Tibial nerve (tissue), 4 donors: Measurements from ENCODE around the gene CD247. TPM values are rescaled to one million over a fixed set of nuclear protein-coding genes. Genes with fewer than 3 reads are reported as not detected.

Experiments
- DNase-seq, 2 donors: peaks; one replicate each; pipeline ENCODE4 v3.0.0-alpha.2; 2019; ENCODE audit warnings: low spot score in 2 of 2
- H3K27ac ChIP-seq, 4 donors: fragments of 200-600 bp; sonication (generic) in 3 of 4; one replicate each; pipeline ENCODE4 v1.5.1; 2017 to 2019; ENCODE audit warnings: mild to moderate bottlenecking in 1 of 4
- H3K27me3 ChIP-seq, 2 donors: fragments of 200-600 bp; sonication (generic) in 1 of 2; one replicate each; pipeline versions ENCODE4 v1.5.1 to v1.6.0; 2017 to 2019
- H3K36me3 ChIP-seq, 3 donors: fragments of 200-600 bp; sonication (generic); one replicate each; pipeline ENCODE4 v1.5.1; 2018 to 2019
- H3K4me1 ChIP-seq, 4 donors: fragments of 200-600 bp; sonication (generic) in 3 of 4; one replicate each; pipeline ENCODE4 v1.5.1; 2017 to 2019
- H3K4me3 ChIP-seq, 4 donors: fragments of 200-600 bp; sonication (generic) in 3 of 4; one replicate each; pipeline ENCODE4 v1.5.1; 2017 to 2019; ENCODE audit warnings: mild to moderate bottlenecking in 1 of 4, moderate library complexity in 1 of 4
- H3K9me3 ChIP-seq, 4 donors: fragments of 200-600 bp; sonication (generic) in 3 of 4; one replicate each; pipeline ENCODE4 v1.5.1; 2017 to 2019
- EP300 ChIP-seq, 2 donors: sonication (generic); formaldehyde crosslinking; IDR thresholded peaks; one replicate each; pipeline ENCODE4 v1.6.1; 2017; ENCODE audit warnings: antibody characterized with exemption in 2 of 2, mild to moderate bottlenecking in 1 of 2
- POLR2A ChIP-seq, 2 donors: fragments of 450-650 bp; IDR thresholded peaks; one replicate each; pipeline ENCODE4 v1.6.1; 2017; ENCODE audit warnings: antibody characterized with exemption in 2 of 2, mild to moderate bottlenecking in 2 of 2, moderate library complexity in 2 of 2
- WGBS, 2 donors: methylation state at CpG; one replicate each; pipeline ENCODE4 v1.1.5; 2018; 5-methylcytosine and 5-hydroxymethylcytosine counted together
- total RNA-seq, 4 donors: library from RNA; depleted of rRNA; stranded (reverse); fragments of >200 nt; gene quantifications; one replicate each; pipeline ENCODE4 v1.1.0, GENCODE V29; 2016
- TF ChIP-seq, protein P1 (sequence below), 5 experiments: fragments of 200-600 bp in 3 of 5; fragments of 450-650 bp in 2 of 5; sonication (generic) in 3 of 5; IDR thresholded peaks; one replicate each; pipeline ENCODE4 v1.5.1; 2016 to 2019; ENCODE audit warnings: antibody characterized with exemption in 5 of 5, mild to moderate bottlenecking in 3 of 5, moderate library complexity in 2 of 5

CD247 gene
- total RNA-seq, 4 donors from 2014 or later = 1.2 to 1.5 (median 1.4) TPM; not detected in 1

DNA sequence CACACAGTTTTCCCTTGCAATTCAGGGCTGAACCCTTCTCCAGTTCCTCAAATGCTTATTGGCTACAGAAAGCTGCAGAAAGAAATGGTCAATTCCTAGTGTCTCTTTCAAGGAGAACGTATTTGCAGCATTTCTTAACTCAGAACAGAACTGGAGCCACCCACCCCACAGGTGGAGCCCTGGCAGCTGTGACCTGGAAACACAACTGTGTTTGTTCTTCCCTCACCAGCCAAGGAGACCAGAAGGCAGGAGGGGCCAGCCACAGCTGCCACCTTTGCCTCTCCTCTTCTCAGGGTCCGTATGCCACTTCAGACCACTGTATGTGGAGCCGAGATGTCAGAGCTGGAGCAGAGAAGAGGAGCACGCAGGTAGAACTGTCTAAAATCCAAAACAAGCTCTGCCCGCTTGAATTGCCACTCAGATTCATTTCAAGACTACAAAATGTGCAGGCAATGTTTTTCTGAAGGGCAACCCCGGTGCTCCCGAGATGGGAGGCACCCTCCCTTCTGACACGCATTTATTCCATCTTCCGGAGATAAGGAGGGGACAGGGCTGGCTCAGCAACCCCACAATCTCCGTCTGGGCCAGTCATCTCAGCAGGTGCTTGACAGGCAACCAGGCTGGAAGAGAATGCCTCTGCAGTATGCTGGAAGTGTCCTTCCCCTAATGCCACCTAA, 16.7 kb downstream of the CD247 start:
- H3K27ac ChIP-seq = no peak overlapping the region
- TF ChIP-seq, protein P1, sequence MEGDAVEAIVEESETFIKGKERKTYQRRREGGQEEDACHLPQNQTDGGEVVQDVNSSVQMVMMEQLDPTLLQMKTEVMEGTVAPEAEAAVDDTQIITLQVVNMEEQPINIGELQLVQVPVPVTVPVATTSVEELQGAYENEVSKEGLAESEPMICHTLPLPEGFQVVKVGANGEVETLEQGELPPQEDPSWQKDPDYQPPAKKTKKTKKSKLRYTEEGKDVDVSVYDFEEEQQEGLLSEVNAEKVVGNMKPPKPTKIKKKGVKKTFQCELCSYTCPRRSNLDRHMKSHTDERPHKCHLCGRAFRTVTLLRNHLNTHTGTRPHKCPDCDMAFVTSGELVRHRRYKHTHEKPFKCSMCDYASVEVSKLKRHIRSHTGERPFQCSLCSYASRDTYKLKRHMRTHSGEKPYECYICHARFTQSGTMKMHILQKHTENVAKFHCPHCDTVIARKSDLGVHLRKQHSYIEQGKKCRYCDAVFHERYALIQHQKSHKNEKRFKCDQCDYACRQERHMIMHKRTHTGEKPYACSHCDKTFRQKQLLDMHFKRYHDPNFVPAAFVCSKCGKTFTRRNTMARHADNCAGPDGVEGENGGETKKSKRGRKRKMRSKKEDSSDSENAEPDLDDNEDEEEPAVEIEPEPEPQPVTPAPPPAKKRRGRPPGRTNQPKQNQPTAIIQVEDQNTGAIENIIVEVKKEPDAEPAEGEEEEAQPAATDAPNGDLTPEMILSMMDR (IDR thresholded peaks at IDR 0.05) = no peak
- TF ChIP-seq EP300 (IDR thresholded peaks at IDR 0.05) = no peak
- no peak for TF ChIP-seq POLR2A (IDR thresholded peaks at IDR 0.05)
- H3K4me3 ChIP-seq = no peak overlapping the region
- no peaks in the 10 kb centered on the region for H3K27me3 ChIP-seq
- H3K9me3 ChIP-seq = no peaks in the 10 kb centered on the region
- no peak for DNase-seq
- no peaks in the 10 kb centered on the region for H3K36me3 ChIP-seq
- H3K4me1 ChIP-seq = peaks cover 0 to 2% (median 0%) of the 10 kb centered on the region in 4 donors
- 64 to 71% methylated on average over 10 of the region's 10 CpGs for WGBS, 2 donors

DNA sequence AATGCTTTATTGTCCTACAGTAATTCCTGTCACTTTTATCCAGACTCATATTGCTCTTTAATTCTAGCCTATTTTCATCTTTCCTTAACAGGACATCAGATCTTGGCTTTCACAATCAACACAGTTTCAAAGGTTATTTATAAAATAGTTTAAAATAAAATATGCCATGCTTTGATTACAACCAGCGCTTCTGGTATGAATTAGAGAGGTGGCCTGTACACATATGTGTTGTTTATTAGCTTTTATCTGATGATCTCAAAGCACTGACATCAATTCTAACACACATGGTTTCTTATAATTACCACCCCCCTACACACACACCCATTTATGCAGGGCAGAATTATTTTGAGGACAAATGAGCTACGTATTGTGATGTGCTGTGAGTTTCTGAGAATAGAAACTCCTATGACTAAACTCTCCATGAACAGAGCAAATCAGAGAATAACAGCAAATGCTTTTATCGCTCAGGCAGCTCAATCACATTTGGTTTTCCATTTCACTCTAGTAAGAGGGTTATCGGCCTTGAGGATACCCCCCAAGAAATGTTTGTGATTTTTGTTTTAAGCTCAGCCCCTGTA, 18.0 kb downstream of the CD247 start:
- WGBS, 2 donors = 74 to 79% methylated on average over 4 of the region's 4 CpGs
- Histone ChIP-seq H3K4me1 (peaks cover 0 to 2% (median 0%) of the 10 kb centered on the region in 4 donors), H3K36me3 (no peaks in the 10 kb centered on the region), H3K9me3 (no peaks in the 10 kb centered on the region), H3K27me3 (no peaks in the 10 kb centered on the region), H3K4me3 (no peak overlapping the region), H3K27ac (no peak overlapping the region)
- DNase-seq = no peak
- TF ChIP-seq, protein P1 (IDR thresholded peaks at IDR 0.05) = no peak
- TF ChIP-seq POLR2A (IDR thresholded peaks at IDR 0.05) (no peak), EP300 (IDR thresholded peaks at IDR 0.05) (no peak)

DNA sequence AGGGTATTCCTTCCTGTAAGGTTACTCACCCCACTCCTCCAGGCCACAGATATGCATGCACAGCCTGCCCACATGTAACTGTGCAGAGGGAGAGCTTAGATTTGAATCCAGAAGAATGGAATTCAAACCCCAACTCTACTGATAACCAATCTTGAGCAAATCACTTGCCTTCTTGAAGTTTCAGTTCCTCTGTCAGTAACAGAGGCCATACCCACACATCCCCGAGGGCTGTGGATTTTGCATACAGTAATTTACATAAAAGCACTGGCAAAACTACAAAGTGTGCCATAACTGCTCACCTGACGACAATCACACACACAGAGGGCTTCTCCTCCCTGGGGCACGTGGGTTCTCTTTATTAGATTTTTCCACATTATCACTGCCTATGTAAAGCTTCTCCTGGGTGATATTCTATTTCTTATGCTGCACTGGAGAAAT, 18.6 kb downstream of the CD247 start:
- no peak for DNase-seq
- Histone ChIP-seq H3K4me3 (no peak overlapping the region), H3K36me3 (no peaks in the 10 kb centered on the region), H3K27ac (no peak overlapping the region), H3K27me3 (no peaks in the 10 kb centered on the region), H3K4me1 (peaks cover 0 to 2% (median 0%) of the 10 kb centered on the region in 4 donors), H3K9me3 (no peaks in the 10 kb centered on the region)
- WGBS, 2 donors = 71 to 83% methylated on average over 3 of the region's 3 CpGs
- no peak for TF ChIP-seq EP300 (IDR thresholded peaks at IDR 0.05)
- no peak for TF ChIP-seq POLR2A (IDR thresholded peaks at IDR 0.05)
- TF ChIP-seq, protein P1 (IDR thresholded peaks at IDR 0.05) = no peak

DNA sequence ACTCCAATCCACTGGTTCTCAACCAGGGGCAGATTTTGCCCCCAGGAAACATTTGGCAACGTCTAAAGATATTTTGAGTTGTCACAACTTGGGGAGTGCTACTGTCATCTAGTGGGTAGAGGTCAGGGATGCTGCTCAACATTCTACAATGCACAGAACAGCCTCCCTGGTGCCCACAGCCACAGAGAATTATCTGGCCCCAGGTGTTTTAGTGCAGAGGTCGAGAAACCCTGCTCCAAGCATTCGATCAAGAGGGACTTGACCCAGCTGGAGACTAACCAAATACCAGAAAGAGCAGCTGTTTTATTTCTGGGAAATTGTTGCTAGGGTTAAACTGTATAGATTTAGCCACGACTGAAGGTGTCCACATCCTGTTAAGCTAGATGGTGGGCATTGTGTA, 19.2 kb downstream of the CD247 start:
- Histone ChIP-seq H3K9me3 (no peaks in the 10 kb centered on the region), H3K4me1 (peaks cover 0 to 2% (median 0%) of the 10 kb centered on the region in 4 donors), H3K27me3 (no peaks in the 10 kb centered on the region), H3K27ac (no peak overlapping the region), H3K36me3 (no peaks in the 10 kb centered on the region), H3K4me3 (no peak overlapping the region)
- 40 to 64% methylated on average over 4 of the region's 4 CpGs for WGBS, 2 donors
- no peak for DNase-seq
- no peak for TF ChIP-seq POLR2A (IDR thresholded peaks at IDR 0.05)
- no peak for TF ChIP-seq EP300 (IDR thresholded peaks at IDR 0.05)
- TF ChIP-seq, protein P1 (IDR thresholded peaks at IDR 0.05) = no peak
